Activated B cell treated with CpG ODN at 0.5 μM for 24 hours (primary cell): Measurements from ENCODE around the gene TPGS2. TPM values are rescaled to one million over a fixed set of nuclear protein-coding genes. Genes with fewer than 3 reads are reported as not detected.
A peak's percentile ranks its signal among the peaks of the same experiment; 100 is the strongest.
"Not testable (repeated sequence)": the region's sequence is repeated elsewhere in the genome, so short reads cannot be mapped to it uniquely, and the experiment has no call there.

ENCODE experiments used
- ATAC-seq: fragments of 200-7000 bp; cut with Tn5 transposase; one replicate; pipeline ENCODE4 v1.10.0; 2021; ENCODE audit warnings: low read depth, mild to moderate bottlenecking, moderate library complexity
- CTCF ChIA-PET: fragments of 350-600 bp; sonication (Branson Sonifier 250); formaldehyde crosslinking; loops from one replicate; lab custom pipeline; 2021; ENCODE audit warnings: antibody characterized with exemption; lab: Charles Lee
- POLR2A ChIA-PET: fragments of 350-600 bp; sonication (Branson Sonifier 250); formaldehyde crosslinking; loops from one replicate; lab custom pipeline; 2021; ENCODE audit warnings: antibody characterized with exemption; lab: Charles Lee
- DNase-seq: peaks from one replicate; pipeline ENCODE4 v3.0.0; 2022
- H3K27ac Mint-ChIP-seq: one replicate; pipeline ENCODE4 v1.8.0; 2020; ENCODE audit warnings: mixed read lengths
- H3K27me3 Mint-ChIP-seq: one replicate; pipeline ENCODE4 v1.8.0; 2021; ENCODE audit warnings: mixed read lengths
- H3K36me3 Mint-ChIP-seq: one replicate; pipeline ENCODE4 v1.8.0; 2021; ENCODE audit warnings: low read depth, mixed read lengths
- H3K4me1 Mint-ChIP-seq: one replicate; pipeline ENCODE4 v1.8.0; 2021; ENCODE audit warnings: mixed read lengths
- H3K4me3 Mint-ChIP-seq: one replicate; pipeline ENCODE4 v1.8.0; 2020; ENCODE audit warnings: mild to moderate bottlenecking, mixed read lengths
- H3K9me3 Mint-ChIP-seq: one replicate; pipeline ENCODE4 v1.8.0; 2020; ENCODE audit warnings: mixed read lengths
- intact Hi-C: fragments of 100-400 bp; cut with micrococcal nuclease; formaldehyde crosslinking; loops from one replicate; pipeline ENCODE4 v1.15.1; 2024
- total RNA-seq: library from RNA; stranded (reverse); gene quantifications from 2 replicates; pipeline ENCODE4 v1.2.3, GENCODE V29; 2022
- TF ChIP-seq, protein P1 (sequence below): fragments of 200-600 bp; IDR thresholded peaks from one replicate; pipeline ENCODE4 v1.8.0; 2022; ENCODE audit warnings: antibody characterized with exemption, mild to moderate bottlenecking

TPGS2 gene, protein sequence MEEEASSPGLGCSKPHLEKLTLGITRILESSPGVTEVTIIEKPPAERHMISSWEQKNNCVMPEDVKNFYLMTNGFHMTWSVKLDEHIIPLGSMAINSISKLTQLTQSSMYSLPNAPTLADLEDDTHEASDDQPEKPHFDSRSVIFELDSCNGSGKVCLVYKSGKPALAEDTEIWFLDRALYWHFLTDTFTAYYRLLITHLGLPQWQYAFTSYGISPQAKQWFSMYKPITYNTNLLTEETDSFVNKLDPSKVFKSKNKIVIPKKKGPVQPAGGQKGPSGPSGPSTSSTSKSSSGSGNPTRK
- total RNA-seq = 42.1 and 45.1 TPM in 2 replicates

DNA sequence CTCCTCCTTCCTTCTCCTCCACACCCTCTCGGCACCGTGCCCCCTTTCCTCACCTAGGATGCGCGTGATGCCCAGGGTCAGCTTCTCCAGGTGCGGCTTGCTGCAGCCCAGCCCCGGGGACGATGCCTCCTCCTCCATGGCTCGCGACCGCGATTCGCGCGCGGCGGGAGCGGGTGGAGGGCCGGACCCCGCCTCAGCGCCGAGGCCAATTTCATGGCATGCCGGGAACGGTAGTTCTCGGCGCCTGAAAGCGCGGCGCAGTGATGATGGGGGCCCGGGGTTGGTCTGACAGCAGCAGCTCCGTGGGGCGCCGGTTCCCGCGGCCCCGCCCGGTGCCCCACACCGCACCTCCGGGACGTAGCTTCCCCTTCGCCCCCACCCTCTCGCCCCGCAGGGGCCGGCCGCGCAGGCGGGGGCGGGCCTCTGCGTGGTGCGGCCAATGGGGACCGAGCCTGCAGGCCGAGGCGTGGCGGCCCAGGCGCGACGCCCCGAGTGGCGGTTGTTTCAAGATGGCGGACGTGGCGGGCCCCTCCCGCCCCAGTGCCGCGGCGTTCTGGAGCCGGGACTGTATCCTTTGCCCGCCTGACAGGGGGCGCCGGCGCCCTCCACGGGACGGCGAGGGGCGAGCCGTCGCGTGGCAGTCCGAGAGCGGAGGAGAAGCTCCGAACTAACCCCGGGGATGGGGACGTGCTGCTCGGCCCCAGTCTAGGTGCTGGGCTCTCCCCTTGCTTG lies at the start of gene TPGS2, which contains the start of gene KIAA1328:
Gene TPGS2 (minus strand): TSS at position 373 of the 732 bp plus-strand sequence. CDS start 235 bp downstream, at position 138.
Gene KIAA1328 (plus strand): TSS at position 498 of the 732 bp plus-strand sequence. CDS start 12 bp downstream, at position 510.
- POLR2A ChIA-PET = interaction anchor here (0.6 to 1.0 kb wide), 3 partner anchors 23 to 857 kb away, joined by 3 to 6 read pairs (median 4); partner anchors contain the start of genes RMP24 and RPRD1A

DNA sequence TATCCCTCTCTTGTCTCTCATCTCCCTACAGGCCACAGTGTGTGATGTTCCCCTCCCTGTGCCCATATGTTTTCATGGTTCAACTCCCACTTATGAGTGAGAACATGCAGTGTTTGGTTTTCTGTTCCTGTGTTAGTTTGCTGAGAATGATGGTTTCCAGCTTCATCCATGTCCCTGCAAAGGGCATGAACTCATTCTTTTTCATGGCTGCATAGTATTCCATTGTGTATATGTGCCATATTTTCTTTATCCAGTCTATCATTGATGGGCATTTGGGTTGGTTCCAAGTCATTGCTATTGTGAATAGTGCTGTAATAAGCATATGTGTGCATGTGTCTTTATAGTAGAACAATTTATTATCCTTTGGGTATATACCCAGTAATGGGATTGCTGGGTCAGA lies 45.0 kb upstream of the TPGS2 start:
- H3K27ac Mint-ChIP-seq, H3K4me3 Mint-ChIP-seq, ATAC-seq, CTCF ChIA-PET, H3K4me1 Mint-ChIP-seq, intact Hi-C loops, POLR2A ChIA-PET, H3K27me3 Mint-ChIP-seq, DNase-seq: not testable (repeated sequence)
- Mint-ChIP-seq H3K36me3 (peaks cover 26% of the 10 kb centered on the region), H3K9me3 (peaks cover 11% of the 10 kb centered on the region)

More for the DNA sequence above, at the start of gene TPGS2, which contains the start of gene KIAA1328:
- CTCF ChIA-PET = interaction anchor here (1.4 to 1.8 kb wide), 3 partner anchors 10 to 20 kb away, joined by 3 to 6 read pairs (median 6); no protein-coding TSS in a partner anchor
- H3K36me3 Mint-ChIP-seq = peaks cover 4% of the 10 kb centered on the region
- ATAC-seq = peak; percentile 91
- H3K27ac Mint-ChIP-seq = peak within 1 kb of the TSS; percentile 84
- intact Hi-C loops = loop anchor here (1.0 to 10.0 kb wide), 5 partner anchors 699 to 1854 kb away; partner anchors contain the start of genes ELP2, RMP24, RPRD1A and SLC39A6
- H3K4me3 Mint-ChIP-seq = peak within 1 kb of the TSS; percentile 94
- peak; percentile 88 for DNase-seq
- TF ChIP-seq, protein P1, sequence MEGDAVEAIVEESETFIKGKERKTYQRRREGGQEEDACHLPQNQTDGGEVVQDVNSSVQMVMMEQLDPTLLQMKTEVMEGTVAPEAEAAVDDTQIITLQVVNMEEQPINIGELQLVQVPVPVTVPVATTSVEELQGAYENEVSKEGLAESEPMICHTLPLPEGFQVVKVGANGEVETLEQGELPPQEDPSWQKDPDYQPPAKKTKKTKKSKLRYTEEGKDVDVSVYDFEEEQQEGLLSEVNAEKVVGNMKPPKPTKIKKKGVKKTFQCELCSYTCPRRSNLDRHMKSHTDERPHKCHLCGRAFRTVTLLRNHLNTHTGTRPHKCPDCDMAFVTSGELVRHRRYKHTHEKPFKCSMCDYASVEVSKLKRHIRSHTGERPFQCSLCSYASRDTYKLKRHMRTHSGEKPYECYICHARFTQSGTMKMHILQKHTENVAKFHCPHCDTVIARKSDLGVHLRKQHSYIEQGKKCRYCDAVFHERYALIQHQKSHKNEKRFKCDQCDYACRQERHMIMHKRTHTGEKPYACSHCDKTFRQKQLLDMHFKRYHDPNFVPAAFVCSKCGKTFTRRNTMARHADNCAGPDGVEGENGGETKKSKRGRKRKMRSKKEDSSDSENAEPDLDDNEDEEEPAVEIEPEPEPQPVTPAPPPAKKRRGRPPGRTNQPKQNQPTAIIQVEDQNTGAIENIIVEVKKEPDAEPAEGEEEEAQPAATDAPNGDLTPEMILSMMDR = no peak
- H3K9me3 Mint-ChIP-seq = no peaks in the 10 kb centered on the region
- peaks cover 31% of the 10 kb centered on the region for H3K4me1 Mint-ChIP-seq
- no peaks in the 10 kb centered on the region for H3K27me3 Mint-ChIP-seq

DNA sequence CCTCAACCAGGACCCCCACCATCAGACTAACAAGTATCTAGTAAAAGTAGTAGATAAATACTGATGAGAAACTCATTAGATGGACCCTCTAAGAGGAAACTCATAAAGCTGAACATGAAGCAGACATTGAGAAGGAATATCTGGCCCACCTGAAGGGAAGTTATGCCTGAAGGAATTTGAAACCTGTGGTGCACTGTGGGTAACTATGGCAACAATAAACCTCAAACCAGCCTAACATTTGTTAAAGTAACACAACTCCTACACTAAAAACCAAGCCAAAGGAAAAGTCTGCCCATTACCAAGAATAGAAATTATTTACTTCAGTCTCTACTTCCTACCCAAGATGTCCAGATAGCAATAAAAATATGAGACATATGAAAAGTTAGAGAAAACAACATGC lies 43.5 kb upstream of the TPGS2 start:
- H3K36me3 Mint-ChIP-seq = peaks cover 22% of the 10 kb centered on the region
- POLR2A ChIA-PET = no interaction called here
- H3K27ac Mint-ChIP-seq = no peak overlapping the region
- peaks cover 9% of the 10 kb centered on the region for H3K9me3 Mint-ChIP-seq
- intact Hi-C loops = no loop called here
- DNase-seq = no peak
- H3K27me3 Mint-ChIP-seq = no peaks in the 10 kb centered on the region
- CTCF ChIA-PET = no interaction called here
- no peak for ATAC-seq
- H3K4me1 Mint-ChIP-seq = peaks cover 6% of the 10 kb centered on the region
- TF ChIP-seq, protein P1 = no peak
- no peak overlapping the region for H3K4me3 Mint-ChIP-seq

DNA sequence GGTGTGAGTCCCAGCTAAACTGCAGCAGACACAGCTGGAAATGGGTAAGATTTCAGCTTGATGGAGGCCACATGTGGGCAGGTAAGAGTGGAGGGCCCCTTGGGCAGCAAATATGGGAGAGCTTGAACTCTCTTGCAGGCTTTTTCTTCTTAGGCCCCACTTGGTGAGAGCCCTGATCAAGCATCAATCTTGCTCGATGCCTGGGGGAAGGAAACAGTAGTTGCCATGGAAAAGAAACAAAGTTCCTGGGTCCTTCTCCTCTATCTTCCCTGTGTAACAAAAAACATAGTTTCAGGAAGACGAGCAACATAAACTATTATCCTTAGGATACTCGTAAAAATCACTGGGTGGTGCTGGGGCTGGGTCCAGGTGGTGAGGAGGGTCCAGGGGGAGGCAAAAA lies 43.0 kb upstream of the TPGS2 start:
- DNase-seq (no peak), ATAC-seq (no peak)
- intact Hi-C loops = no loop called here
- Mint-ChIP-seq H3K27me3 (no peaks in the 10 kb centered on the region), H3K9me3 (peaks cover 9% of the 10 kb centered on the region), H3K4me1 (peaks cover 6% of the 10 kb centered on the region), H3K36me3 (peaks cover 22% of the 10 kb centered on the region), H3K4me3 (no peak overlapping the region), H3K27ac (no peak overlapping the region)
- TF ChIP-seq, protein P1 = no peak
- CTCF ChIA-PET = no interaction called here
- POLR2A ChIA-PET = no interaction called here

DNA sequence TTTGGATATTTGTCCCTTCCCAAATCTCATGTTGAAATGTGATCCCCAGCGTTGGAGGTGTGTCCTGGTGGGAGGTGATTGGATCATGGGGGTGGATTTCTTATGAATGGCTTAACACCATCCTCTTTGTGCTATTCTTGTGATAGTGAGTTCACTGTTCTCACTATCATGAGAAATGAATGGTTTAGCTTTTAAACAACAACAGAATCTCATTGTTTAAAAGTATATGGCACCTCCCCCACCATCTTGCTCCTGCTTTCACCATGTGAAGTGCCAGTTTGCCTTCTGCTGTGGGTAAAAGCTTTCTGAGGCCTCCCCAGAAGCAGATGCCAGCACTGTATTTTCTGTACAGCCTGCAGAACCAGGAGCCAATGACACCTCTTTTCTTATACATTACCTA lies 38.3 kb upstream of the TPGS2 start:
- ATAC-seq = no peak
- DNase-seq = no peak
- TF ChIP-seq, protein P1 = no peak
- Mint-ChIP-seq H3K4me3 (no peak overlapping the region), H3K36me3 (peaks cover 35% of the 10 kb centered on the region), H3K27me3 (no peaks in the 10 kb centered on the region), H3K27ac (no peak overlapping the region), H3K4me1 (peaks cover 1% of the 10 kb centered on the region), H3K9me3 (no peaks in the 10 kb centered on the region)
- CTCF ChIA-PET = no interaction called here
- POLR2A ChIA-PET = no interaction called here
- intact Hi-C loops = no loop called here
